Hypothalamus (tissue), 51 donors: ENCODE measurements around the gene ZNRF2.
"Not testable (repeated sequence)": the region's sequence is repeated elsewhere in the genome, so short reads cannot be mapped to it uniquely, and the experiment has no call there.

Source experiments
- DNase-seq, 51 donors: peaks; one replicate each; lab custom pipeline; 2025; lab: John Stamatoyannopoulos, UW

ZNRF2 gene

DNA sequence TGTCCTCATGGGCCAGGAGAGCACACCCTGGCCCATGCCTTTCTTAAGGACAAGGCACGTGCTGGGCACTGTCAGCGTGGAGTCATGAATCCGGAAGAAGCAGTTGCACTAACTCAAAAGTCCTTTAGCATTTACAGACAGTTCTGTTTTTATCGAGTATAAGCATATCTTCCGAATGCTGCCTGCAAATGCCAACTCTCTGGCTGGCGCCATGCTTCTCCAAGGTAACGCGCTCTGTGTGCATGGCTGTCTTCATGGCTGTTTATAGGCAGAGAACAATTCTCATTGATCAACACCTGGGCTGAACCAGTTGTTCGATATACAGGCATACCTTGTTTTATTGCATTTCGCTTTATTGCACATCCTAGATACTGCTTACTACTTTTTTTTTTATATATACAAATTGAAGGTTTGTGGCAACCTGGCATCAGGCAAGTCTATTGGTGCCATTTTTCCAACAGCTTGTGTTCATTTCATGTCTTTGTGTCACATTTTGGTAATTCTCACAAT is 28.0 kb upstream of the ZNRF2 start:
- DNase-seq: no peak

DNA sequence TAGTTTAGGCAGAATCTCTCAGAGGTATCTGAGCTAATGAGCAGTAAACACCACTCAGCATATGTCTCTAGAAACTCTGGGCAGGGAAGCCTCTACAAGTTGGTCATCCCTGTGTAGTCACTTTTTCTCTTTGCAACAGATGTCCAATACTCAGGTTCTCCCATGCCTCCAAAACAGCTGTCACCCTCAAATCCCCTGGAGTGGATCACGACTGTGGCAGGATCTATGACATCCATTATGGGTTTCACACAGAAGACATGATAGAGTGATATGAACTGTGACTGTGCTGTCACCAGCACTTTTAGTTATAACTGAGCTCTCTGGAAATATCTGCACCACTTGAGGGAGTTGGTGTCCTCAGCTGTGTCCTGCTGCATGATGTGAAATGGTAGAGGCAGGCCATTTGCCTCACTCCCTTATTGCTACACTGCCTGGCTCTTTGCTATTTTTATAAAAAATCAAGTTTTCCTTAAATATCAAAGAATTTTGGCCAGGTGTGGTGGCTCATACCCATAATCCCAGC is 24.1 kb upstream of the ZNRF2 start:
- no peak for DNase-seq

DNA sequence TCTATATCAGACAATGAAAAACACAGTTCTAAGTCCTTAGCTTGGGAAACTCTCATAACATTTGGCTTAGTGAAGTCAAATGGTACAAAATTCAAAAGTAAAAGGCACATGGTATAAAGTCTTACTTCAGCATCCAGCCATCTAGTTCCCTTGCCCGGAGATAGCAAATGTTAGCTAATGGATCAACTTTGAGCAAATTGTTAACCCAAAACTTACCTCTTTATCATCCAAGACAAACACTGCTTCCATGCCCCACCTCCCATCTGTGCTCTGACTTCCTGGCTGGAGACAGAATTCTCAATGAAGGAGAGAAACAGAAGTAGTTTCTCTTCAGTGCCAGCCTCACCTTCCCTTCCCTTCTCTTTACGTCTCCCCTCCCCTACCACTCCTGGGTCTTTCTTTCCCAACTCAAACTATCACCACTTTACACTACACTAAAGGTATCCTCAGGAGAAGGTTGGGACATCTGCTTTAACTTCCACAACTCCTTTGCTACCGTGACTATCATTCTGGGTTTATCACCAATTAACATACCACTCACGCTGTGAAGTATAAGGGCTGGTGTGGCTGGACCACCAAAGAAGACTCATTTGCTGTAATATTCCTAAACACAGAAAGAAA is 21.2 kb upstream of the ZNRF2 start:
- no peak for DNase-seq

DNA sequence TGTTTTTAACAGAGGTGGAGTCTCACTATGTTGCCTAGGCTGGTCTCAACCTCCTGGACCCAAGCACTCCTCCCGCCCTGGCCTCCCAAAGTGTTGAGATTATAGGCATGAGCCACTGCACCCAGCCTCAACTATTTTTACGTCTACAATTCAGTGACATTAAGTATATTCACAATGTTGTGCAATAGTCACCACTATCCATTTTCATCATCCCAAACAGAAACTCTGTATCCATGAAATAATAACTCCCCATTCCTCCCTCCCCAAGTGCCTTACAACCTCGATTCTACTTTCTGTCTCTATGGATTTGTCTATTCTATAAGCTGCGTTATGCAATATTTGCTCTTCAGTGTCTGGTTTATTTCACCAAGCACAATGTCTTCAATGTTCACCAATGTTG is 20.3 kb upstream of the ZNRF2 start:
- no peak for DNase-seq

DNA sequence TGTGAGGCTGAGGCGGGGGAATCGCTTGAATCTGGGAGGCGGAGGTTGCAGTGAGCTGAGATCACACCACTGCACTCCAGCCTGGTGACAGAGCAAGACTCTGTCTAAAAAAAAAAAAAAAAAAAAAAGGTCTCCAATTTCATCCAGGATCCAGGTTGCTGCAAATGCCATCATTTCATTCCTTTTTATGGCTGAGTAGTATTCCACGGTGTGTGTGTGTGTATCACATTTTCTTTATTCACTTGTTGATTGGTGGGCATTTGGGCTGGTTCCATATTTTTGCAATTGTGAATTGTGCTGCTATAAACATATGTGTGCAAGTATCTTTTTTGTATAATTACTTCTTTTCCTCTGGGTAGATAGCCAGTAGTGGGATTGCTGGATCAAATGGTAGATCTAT is 19.2 kb upstream of the ZNRF2 start:
- DNase-seq: not testable (repeated sequence)

DNA sequence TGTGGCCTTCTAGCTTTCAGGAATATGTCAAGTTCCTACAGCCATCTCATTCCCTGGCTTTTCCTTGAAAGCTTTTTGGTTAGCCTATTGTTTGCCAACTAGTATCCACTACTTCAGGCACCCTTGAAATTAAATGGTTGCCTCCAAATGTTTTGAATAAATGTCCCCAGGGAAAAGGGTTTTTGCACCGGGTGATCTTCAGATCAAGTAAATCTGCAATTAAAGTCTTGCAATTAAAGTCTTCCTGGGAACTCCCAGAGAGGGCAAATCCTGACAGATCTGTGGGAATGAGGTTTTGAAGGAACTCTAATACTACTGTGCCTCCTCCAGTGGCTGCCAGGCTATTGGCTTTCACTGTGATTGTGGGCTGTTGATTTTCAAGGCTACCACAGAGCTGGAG is 17.7 kb upstream of the ZNRF2 start:
- no peak for DNase-seq

DNA sequence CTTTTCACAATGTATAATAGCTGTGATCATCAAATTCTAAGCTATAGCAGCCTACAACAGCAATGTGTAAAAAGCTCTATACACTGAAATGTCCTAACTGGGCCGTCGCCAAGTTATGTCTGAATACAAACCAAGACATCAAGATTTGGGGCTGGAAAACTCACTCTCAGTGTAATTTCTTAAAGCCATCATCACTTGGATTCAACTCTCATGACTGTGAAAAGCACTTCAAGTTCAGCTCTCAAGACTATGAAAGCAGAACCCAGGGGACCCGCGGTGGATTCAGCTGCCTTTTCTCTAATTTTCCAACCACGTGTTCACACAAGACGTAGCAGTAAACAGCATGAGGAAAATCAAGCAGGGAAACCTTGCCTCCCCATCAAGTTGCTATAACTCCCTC is 15.8 kb upstream of the ZNRF2 start:
- DNase-seq: peak in 1 of 51 donors; percentile 27

DNA sequence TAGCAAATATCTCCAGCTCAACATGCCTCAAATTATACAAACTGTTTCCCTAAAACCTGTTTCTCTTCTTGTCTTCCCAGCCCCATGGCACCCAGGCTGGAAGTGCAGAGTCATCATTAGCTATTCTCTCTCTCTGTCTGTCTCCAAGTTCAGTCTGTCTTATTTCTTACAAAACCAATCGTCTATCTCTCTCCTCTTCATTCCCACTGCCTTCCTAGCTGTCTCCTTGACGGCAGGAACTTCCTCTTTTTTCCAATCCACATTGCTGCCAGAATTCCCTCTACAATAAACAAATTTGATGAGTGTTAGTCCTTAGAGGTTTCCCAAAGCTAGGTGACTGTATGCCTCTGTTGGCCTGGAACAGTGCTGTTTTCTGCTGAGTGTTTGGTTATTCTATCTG is 14.9 kb upstream of the ZNRF2 start:
- DNase-seq: no peak

DNA sequence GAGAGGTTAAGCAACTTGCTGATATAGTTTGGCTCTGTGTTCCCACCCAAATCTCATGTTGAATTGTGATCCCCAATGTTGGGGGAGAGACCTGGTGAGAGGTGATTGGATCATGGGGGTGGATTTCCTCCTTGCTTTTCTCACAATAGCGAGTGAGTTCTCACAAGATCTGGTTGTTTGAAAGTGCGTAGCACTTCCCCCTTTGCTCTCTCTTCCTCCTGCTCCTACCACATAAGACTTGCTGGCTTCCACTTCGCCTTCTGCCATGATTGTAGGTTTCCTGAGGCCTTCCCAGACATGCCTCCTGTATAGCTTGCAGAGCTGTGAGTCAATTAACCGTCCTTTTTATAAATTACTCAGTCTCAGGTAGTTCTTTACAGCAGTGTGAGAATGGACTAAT is 13.5 kb upstream of the ZNRF2 start:
- DNase-seq: no peak

DNA sequence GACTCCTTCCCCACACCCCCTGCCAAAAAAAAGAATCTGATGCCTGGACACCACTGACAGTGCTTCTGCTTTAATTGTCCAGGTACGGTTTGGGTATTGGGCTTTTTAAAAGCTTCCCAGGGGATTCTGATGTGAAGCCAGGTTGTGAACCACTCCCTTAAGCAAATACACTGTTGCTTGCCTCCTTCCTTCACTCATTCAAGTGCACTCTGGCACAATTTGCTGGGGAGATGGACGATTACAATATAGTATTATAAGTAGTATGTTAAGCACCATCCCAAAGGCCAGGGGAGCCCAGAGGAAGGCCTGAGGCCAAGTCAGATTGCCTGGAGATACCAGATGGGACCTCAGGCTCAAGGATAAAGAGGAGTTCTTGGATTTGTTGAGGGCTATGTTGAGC is 12.3 kb upstream of the ZNRF2 start:
- DNase-seq: no peak

DNA sequence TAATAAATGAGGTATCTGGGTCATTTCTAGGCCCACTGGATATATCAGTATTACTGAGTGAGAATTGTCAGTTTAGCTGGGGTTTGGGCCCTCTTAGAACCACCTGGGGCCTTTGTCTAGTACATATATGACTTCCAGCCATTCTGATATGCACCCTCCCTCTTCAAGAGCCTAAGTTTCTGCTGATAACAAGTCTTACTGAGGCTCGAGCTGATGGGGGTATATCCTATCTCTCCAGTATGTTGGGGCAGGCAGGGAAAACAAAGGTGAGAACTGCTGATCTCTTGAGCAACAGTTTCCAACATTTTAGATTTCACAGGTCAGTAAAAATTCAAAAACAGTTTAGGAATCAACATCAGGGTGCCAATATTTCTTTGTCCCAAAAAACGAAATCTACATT is 10.8 kb upstream of the ZNRF2 start:
- DNase-seq: no peak

DNA sequence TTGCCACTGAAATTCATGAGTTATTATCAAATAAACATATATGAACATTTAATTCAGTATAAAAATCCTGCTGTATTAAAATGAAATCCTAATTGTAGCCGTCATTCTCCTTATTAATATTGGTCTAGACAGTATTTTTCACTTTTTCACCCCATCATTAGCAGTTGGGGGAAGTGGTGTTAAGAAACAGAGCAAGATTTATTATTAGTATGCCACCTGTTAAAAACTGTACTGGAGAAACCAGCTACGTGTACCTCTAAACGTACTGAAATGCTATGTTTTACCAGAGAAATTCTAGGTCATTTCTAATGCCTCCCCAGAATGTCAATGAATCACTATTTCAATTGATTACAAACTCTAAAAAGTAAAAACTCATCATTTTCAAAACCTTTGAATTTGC is 9.8 kb upstream of the ZNRF2 start:
- DNase-seq: no peak

DNA sequence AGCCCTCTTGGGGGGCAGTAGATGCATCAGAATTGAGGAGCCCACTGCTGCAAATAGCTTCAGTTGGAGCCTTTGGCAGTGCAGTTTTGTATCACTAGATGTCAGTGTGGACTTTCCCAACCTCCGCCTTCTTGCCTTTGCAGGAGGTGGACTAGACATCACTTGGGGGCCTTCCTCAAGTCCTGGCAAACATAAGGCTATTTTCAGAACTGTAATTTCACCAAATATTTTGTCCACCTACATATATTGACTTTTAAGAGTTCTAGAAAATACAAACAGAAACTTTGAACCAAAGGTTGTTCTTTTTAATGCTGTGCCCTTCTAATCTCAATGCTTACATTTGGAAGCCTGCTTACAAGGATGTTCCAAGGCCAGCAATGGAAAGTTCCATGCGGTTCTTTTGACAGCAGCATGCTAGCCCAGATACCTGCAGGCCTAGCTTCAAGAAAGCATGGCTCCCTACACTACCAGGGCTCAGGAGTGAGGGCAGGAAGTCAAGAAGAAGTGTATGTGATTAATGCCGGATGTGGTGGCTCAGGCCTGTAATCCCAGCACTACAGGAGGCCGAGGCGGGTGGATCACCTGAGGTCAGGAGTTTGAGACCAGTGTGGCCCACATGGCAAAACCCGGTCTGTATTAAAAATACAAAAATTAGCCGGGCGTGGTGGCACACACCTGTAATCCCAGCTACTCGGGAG is 8.0 kb upstream of the ZNRF2 start:
- peak in 36 of 51 donors; percentile 3 to 74 (median 28) for DNase-seq

DNA sequence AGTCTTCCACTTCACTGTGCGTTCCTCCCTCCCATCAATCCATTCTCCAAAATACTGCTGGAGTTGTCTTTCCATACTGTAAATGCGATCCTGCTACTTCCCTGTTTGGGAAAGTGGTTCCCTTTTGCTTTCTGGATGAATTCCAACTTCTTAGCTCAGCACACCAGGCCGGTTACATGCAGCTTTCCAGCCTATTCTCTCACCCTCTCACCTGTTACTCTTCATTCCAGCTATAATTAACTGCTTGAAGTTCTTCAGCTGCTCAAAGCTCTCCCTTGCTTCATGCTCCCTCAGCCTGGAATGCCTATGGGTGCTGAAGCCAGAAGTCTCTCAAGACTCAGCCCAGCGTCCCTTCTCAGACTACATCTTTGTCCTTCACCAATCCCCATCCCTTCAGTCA is 6.0 kb upstream of the ZNRF2 start:
- no peak for DNase-seq

DNA sequence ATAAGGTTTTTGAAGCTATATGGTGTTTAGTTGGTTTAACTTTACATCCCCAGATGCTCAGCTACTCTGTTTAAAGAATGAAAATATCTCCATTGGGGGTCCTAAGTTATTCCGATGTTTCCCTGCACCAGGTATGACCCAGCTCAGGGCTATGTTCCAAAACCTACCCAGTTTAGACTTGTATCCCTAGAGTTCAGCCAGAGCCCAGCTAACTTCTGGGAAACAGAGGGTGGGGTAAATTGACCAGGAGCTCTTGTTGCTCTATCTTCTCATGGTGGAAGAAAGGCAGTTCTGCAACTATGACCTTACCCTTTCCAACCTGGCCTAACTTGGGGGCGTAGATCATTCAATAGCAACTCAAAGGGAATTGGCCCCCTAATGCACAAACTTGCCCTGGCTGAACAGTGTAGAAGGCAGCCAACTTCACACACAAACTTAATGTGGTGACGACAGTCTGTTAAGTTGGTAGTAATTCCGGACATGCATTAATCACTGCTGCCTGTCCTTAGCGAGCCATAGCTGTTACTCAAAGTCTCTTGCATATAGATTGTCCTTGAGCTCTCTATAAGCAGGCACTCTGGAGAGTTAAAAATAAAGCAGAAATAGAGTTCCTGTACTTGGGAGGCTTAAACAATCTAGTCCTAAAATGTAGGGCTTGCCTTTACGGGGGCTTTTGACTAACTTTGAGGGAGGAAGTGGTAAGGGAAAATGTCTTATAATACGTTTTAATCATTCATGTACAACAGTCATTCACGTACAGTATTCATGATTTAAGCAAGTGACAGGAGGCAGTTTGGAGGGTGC is 5.3 kb upstream of the ZNRF2 start:
- no peak for DNase-seq

DNA sequence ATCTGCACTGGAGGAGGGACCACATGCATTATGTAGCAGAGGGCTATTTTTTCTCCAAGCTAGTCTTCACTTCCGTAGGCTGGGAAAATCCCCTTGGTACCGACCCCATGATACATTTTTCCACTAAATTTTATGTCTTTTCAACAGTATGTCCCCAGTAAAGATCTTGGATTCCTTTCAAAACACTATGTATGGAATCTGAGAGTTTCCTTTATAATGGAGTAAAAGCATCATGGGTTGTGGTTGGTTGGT is 4.8 kb upstream of the ZNRF2 start:
- no peak for DNase-seq

DNA sequence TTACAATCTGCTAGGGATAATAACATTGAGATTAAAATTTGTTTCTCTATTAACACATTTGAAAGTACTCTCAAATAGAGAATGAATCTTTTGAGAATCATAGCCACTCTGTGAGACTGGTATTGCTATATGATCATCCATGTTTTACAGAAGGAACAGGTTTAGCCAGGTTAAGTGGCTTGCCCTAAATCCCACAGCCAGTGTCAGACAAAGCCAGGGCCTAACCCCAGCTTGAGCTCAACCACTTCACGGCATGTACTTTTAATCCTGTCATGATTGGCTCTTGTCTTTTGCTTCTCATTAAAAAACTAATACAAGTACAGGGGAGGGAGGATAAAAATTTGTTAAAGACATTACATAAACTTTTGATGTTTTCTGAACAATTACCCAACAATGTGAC is 3.8 kb upstream of the ZNRF2 start:
- no peak for DNase-seq

DNA sequence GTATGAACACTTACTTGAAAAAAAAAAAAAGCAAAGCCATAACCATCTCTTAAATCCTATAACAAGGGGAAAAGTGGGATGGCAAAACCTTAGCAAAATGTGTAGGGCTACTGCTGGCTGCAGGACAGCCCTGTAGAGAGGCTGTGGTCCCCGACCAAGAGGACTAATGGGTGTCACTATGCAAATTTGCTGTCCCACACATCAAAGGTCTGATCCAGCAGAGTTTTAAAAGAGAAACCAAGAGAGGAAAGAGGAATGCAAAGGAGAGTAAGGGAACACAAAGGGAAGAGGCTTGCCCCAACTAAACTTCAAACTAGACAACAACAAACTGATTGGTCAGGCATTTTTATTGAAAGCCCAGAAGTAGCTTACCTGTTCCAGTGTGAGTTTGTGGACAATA is 3.1 kb upstream of the ZNRF2 start:
- DNase-seq: no peak

DNA sequence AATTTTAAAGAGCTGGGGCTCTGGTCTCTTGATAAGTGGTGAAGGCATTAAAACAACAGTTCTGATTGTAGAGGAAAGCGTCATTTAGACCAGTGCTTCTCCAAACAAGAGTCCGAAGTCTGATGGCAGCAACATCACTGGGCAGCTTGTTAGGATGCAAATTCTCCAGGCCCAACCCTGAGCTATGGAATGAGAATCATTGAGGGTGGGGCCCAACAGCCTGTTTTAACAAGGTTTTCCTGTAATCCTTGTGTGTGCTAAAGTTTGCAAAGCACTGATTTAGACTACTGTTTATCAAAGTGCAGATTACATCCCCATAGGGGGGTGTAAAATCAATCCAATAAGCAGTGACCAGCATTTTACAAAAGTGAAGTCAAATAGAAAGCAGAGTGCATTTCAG is 2.6 kb upstream of the ZNRF2 start:
- DNase-seq: no peak

DNA sequence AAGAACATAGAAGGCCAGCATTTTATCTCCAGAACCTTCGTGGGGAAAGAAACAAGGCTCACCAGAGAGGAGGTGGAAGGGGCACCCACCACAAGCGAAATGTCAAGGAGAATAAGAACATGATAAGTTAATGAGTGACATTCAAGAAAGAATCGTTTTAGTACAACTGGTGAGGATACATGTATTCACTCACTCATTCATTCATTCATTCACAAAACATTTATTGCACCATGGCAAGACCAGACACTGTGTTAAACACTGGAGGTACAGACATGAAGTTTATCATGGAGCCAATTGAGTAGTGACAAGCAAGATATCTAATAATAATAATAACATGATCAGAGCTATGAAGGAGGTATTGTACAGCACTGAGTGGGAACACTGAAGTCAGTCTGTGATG is 1.7 kb upstream of the ZNRF2 start:
- no peak for DNase-seq

DNA sequence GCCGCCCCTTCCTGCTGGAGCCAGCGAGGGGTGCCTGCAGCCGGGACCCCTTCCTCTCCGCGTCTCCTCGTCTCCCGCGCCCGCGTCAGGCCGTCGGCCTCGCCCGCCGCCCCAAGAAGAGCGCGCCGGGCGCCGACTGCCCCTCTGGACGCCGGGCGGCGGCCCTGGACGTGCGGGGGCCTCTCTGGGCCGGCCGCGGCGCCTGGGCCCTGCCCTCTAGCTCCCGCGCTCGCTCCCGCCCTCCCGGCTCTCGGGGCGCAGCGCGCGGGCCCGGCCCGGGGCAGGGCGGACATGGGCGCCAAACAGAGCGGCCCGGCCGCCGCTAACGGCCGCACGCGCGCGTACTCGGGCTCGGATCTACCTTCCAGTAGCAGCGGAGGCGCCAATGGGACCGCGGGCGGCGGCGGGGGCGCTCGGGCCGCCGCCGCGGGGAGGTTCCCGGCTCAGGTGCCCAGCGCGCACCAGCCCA is 704 bp downstream of the ZNRF2 start:
- DNase-seq: peak in 10 of 51 donors; percentile 23 to 59 (median 46)
